RWPE1 (cell line): Measurements from ENCODE around the gene TASOR.
A peak's percentile ranks its signal among the peaks of the same experiment; 100 is the strongest.
"Not testable (repeated sequence)": the region's sequence is repeated elsewhere in the genome, so short reads cannot be mapped to it uniquely, and the experiment has no call there.

Experiments
- CTCF ChIA-PET: fragments of 350-600 bp; sonication (Branson Sonifier 250); formaldehyde crosslinking; extraction: SDS; loops from one replicate; lab custom pipeline; 2021; lab: Yijun Ruan, JAX
- POLR2A ChIA-PET: fragments of 400-600 bp; formaldehyde crosslinking; extraction: SDS; loops from one replicate; lab custom pipeline; 2020; ENCODE audit warnings: antibody characterized with exemption; ENCODE audit not compliant: low non-redundant PET; lab: Yijun Ruan, JAX
- DNase-seq: peaks from one replicate; pipeline ENCODE4 v3.0.0; 2012; ENCODE audit warnings: low spot score
- H3K27ac ChIP-seq: fragments of 450-650 bp; 2 replicates; pipeline ENCODE4 v1.5.1; 2017
- CTCF ChIP-seq: fragments of 450-650 bp; conservative IDR thresholded peaks from 2 replicates; pipeline ENCODE4 v1.5.1; 2017; ENCODE audit warnings: low read depth, mild to moderate bottlenecking

TASOR gene

GRCh38 chr3:56683122-56683817 is at the start of gene TASOR:
Gene TASOR, minus strand, starts transcription at chr3:56683265. Its CDS starts 259 bp downstream, at chr3:56683006.
- ChIA-PET CTCF (no interaction called here), POLR2A (interaction anchor here (0.5 kb wide), 1 partner anchor 99 kb away, joined by 4 read pairs; no protein-coding TSS in a partner anchor)
- peak within 1 kb of the TSS; percentile 96 for H3K27ac ChIP-seq
- DNase-seq: peak; percentile 87
- TF ChIP-seq CTCF: no peak

GRCh38 chr3:56732109-56732508 is 49.0 kb upstream of the TASOR start:
- no peak for TF ChIP-seq CTCF
- ChIA-PET CTCF (no interaction called here), POLR2A (no interaction called here)
- DNase-seq: no peak
- H3K27ac ChIP-seq: no peak overlapping the region

GRCh38 chr3:56725175-56725574 is 42.1 kb upstream of the TASOR start:
- no peak for DNase-seq
- TF ChIP-seq CTCF: no peak
- ChIA-PET POLR2A (no interaction called here), CTCF (no interaction called here)
- no peak overlapping the region for H3K27ac ChIP-seq

GRCh38 chr3:56724676-56725075 is 41.6 kb upstream of the TASOR start:
- H3K27ac ChIP-seq: no peak overlapping the region
- ChIA-PET POLR2A (no interaction called here), CTCF (no interaction called here)
- DNase-seq: no peak
- no peak for TF ChIP-seq CTCF

- POLR2A ChIA-PET: no interaction called here
- TF ChIP-seq CTCF: no peak
- CTCF ChIA-PET: interaction anchor here (0.6 kb wide), 1 partner anchor 18 kb away, joined by 3 read pairs; no protein-coding TSS in a partner anchor
- no peak for DNase-seq
- H3K27ac ChIP-seq: no peak overlapping the region
Measured at GRCh38 chr3:56720849-56721248, 37.8 kb upstream of the TASOR start.

- CTCF ChIA-PET, POLR2A ChIA-PET, H3K27ac ChIP-seq, DNase-seq: not testable (repeated sequence)
Measured at GRCh38 chr3:56718809-56719208, 35.7 kb upstream of the TASOR start.

GRCh38 chr3:56711344-56711743 is 28.3 kb upstream of the TASOR start:
- ChIA-PET POLR2A (no interaction called here), CTCF (no interaction called here)
- TF ChIP-seq CTCF: no peak
- no peak overlapping the region for H3K27ac ChIP-seq
- DNase-seq: no peak

GRCh38 chr3:56707412-56707811 is 24.3 kb upstream of the TASOR start:
- POLR2A ChIA-PET, DNase-seq, H3K27ac ChIP-seq: not testable (repeated sequence)
- CTCF ChIA-PET: interaction anchor here (0.7 kb wide), 1 partner anchor 8 kb away, joined by 3 read pairs; no protein-coding TSS in a partner anchor
